NCI-H82 treated with DMSO at 0.1 percent for 48 hours (cell line): Measurements from ENCODE around the gene ADGRG2.

ENCODE experiments used
- DNase-seq: peaks from one replicate; lab custom pipeline; 2025; ENCODE audit not compliant: unreplicated experiment; lab: John Stamatoyannopoulos, UW

Gene ADGRG2

GRCh38 chrX:19121898-19122640 lies at the start of gene ADGRG2:
TSS of gene ADGRG2 (minus strand) at chrX:19122468. CDS start at chrX:19068834, 53,634 bp downstream.
- DNase-seq, result no peak

DNA sequence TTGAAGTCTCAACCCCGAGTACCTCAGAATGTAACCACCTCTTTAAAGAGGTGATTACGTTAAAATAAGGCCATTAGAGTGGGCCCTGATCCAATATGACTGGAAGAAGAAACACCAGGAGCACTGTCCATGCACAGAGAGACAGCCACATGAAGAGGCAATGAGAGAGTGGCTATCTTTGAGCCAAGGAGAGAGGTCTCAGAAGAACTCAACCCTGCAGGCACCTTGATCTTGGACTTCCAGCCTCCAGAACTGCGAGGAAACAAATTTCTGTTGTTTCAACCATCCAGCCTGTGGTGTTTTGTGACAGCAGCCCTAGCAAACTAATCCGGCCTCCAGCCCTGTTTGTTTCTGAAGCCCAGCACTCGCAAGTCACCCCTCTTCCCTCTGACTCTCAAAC lies 46.3 kb upstream of the ADGRG2 start:
- DNase-seq, result no peak

- DNase-seq, result no peak
Measured at GRCh38 chrX:19162851-19163250, 40.6 kb upstream of the ADGRG2 start.

DNA sequence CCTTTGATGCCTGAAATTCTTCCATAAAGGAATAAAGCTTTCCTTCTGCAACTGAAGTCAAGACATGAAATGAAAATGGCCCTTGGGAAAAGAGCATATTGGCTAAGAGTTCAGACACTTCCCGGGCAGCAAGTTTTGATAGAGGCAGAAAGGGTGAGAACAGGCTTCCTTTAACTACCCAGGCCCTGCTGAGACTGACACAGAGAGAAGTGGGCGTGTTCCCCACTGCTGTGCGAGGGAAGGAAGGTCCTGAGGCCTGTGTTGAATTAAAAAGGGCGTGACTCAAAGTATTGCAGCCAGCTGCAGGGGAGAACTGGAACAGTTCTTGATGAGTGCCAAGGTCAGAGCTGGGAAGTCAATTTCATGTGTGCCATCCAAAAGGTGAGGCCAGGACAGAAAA lies 33.9 kb upstream of the ADGRG2 start:
- no peak for DNase-seq

DNA sequence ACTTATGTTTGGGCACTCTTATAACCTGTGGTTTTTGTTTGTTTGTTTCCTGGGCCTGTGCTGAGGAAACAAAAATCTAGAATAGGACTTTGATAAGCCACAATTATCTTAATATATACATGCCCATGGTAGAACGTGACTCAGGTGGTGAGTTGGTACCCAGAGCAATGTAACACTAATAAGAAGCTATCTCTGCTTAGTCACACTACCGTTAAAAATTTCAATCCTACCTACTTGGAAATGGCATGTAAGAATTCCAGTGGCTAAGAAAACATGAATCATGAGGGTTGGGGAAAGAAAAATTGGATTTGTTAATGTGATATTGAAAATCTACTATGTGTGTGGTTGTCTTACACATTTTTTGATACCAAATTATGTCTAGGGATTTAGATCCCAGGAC lies 30.5 kb upstream of the ADGRG2 start:
- no peak for DNase-seq

DNA sequence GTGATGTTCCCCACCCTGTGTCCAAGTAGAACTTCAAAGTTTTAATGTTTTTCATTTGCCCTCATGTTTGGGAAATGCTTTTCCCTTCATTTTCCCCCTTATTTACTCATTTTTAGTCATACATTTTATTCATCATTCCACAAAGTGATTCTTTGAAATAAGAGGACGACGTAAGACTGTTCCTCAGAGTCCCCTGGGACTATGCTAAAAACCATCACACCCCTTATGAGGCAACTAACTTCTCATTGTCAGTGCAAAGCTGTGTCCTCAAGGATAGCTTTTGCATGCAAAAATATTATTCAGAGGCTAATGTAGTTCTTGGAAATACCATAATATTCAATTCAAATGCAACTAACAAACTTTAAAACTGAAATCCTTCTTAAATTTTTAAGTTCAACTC lies 14.8 kb upstream of the ADGRG2 start:
- no peak for DNase-seq

GRCh38 chrX:19133784-19134183 lies 11.5 kb upstream of the ADGRG2 start:
- DNase-seq, result no peak

GRCh38 chrX:19133231-19133630 lies 11.0 kb upstream of the ADGRG2 start:
- DNase-seq, result no peak

- DNase-seq, result no peak
Measured at GRCh38 chrX:19130628-19131027, 8.4 kb upstream of the ADGRG2 start.

GRCh38 chrX:19129694-19130093 lies 7.4 kb upstream of the ADGRG2 start:
- DNase-seq, result no peak

DNA sequence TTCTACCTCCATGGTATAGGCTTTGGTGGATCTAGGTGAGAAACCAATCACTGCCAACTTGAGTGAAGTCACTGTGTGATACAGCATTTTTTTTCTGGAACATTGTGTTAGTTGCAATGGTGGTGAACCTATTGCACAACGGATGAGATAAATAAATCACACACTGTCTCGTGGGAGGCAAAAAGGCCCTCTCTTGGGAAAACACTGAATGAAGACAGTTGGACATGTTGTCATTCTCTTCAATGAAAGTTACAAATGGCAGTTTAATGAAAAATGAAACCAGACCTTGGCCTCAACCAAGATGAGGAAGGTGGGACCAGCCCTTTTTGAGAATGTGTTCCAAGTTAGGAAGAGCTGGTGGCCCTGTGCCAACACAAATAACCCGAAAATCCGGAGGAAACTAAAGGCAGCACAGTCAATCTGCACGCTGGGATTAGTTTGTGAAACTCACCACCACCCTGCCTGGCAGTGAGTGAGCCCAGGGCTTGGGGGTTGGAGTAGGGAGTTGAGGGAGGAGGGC lies 5.4 kb upstream of the ADGRG2 start:
- DNase-seq, result no peak

DNA sequence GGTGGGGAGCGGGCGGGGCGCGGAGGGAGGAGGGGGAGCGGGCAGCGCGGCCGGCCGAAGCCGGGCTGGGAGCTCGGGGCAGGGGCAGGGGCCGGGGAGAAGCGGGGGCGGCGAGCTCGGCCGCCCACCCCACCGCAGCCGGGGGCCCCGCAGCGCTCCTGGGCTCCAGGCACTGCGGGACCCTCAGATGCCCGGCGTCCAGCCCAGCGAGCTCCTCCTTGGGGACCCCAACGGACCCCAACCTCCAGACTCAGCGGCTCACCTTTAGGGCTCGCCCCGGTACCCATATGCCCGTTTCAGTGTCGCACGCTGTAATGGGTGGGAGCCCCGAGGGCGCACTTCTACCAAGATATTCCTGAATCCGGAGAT lies 357 bp upstream of the ADGRG2 start:
- no peak for DNase-seq

GRCh38 chrX:19121466-19121865 lies 802 bp downstream of the ADGRG2 start:
- peak; percentile 55 for DNase-seq

DNA sequence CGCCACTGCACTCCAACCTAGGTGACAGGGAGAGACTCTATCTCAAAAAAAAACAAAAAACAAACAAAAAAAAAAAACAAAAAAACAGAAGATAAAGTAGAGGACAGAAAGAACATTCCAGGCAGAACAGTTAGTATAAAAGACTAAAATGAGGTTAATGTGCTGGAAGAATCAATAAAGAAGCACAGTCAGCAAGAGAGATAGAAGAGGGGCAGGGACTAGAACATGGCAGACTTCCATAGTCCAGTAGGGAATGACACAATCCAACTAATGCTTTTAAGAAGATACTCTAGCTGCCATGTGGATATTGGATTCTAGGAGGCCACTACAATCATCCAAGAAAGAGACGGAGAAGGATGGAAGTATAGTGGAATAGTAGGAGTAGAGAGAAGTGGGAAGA lies 11.6 kb downstream of the ADGRG2 start:
- DNase-seq, result no peak

DNA sequence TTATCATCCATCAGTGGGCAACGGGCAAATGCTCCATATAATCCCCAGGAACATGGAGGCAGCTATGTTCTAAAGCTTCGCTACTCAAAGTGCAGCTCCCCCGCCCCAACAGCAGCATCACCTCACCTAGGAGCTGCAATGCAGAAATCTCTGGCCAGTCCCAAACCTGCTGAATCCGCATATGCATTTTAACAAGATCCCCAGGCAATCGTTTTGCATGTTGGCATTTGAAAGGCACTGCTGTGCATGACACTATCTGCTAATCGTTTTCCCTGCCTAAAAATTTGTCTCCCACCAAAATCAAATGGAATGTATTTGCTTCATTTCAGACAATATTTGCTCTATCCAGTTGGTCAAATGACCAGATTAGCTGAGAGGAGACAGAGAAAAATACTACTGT lies 15.2 kb downstream of the ADGRG2 start:
- no peak for DNase-seq

GRCh38 chrX:19100586-19100985 lies 21.7 kb downstream of the ADGRG2 start:
- DNase-seq, result peak; percentile 57

- no peak for DNase-seq
Measured at GRCh38 chrX:19097553-19098283, 24.6 kb downstream of the ADGRG2 start.

- no peak for DNase-seq
Measured at GRCh38 chrX:19096586-19096985, 25.7 kb downstream of the ADGRG2 start.

- DNase-seq, result no peak
Measured at GRCh38 chrX:19094654-19095053, 27.6 kb downstream of the ADGRG2 start.

- no peak for DNase-seq
Measured at GRCh38 chrX:19091596-19091995, 30.7 kb downstream of the ADGRG2 start.

DNA sequence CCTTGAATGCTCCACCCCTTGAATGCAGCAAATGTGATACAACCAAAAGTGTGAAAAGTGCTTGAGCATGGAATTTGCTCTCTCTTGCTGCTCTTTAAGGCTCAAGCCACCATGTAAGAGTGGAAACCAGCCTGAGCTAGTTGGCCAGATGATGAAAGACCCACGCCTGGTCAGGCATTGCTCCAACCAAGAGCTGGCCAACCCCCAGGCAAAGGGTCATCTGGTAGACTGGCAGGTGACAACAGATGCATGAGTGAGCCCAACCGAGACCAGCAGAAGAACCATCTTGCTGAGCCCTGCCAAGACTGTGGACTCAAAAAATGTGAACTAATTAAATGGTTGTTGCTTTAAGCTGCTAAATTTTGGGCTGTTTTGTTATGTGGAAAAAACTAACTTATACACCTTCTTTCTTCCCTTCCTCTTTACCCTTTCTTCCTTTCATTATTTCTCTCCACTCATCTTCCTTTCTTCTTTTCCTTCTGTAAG lies 32.7 kb downstream of the ADGRG2 start:
- DNase-seq, result no peak

DNA sequence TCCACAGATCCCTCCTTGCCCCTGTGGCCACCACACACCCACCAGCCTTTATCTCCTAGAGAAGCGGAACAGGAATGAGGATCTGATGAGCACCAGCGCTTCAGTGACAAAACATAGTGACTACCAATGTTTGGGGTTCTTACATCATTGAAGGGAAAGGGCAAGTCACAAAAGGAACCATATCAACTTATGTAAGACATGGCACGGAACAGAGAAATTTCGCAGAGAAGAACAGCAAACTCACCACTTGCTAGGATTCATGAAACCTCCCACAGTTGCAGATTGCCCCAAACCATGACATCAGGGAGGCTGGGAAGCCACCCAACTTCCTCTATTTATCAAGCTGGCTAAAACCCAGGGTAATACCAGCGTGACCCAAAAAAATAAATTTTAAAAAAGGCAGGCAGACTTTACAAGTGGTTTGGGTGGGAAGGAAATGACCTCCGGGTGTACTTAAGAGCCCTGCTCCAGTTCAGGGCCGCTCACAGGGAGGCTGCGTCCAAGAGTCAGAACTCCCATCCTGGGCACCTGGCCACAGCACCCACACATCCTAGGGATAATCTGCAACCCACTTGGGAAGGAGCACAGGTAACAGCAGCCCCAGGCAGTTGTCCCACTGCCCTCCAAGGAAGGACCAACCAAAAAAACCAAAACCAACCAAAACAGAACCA lies 36.0 kb downstream of the ADGRG2 start:
- DNase-seq, result no peak
